WTC11 (cell line): ENCODE data around the gene GRM7. TPM values are rescaled to one million over a fixed set of nuclear protein-coding genes. Genes with fewer than 3 reads are reported as not detected.

Experiments used
- ATAC-seq: fragments of 200-7000 bp; cut with Tn5 transposase; 2 replicates; pipeline ENCODE4 v1.10.0; 2021; ENCODE audit warnings: mild to moderate bottlenecking, moderate library complexity
- CTCF ChIA-PET: fragments of 300-600 bp; sonication (Branson Sonifier 250); formaldehyde crosslinking; loops from one replicate; lab custom pipeline; 2021; ENCODE audit warnings: antibody characterized with exemption; lab: Charles Lee
- POLR2A ChIA-PET: fragments of 350-600 bp; sonication (Branson Sonifier 250); formaldehyde crosslinking; loops from one replicate; lab custom pipeline; 2021; ENCODE audit warnings: antibody characterized with exemption; lab: Charles Lee
- DNase-seq: peaks from one replicate; pipeline ENCODE4 v3.0.0; 2021; ENCODE audit warnings: low spot score
- H3K27ac Mint-ChIP-seq: 2 replicates; pipeline ENCODE4 v1.8.0; 2021; ENCODE audit warnings: mixed read lengths
- H3K27me3 Mint-ChIP-seq: 2 replicates; pipeline ENCODE4 v1.8.0; 2021; ENCODE audit warnings: low read depth, mild to moderate bottlenecking, moderate library complexity, mixed read lengths
- H3K36me3 Mint-ChIP-seq: 2 replicates; pipeline ENCODE4 v1.8.0; 2021; ENCODE audit warnings: mixed read lengths
- H3K4me1 Mint-ChIP-seq: 2 replicates; pipeline ENCODE4 v1.8.0; 2022; ENCODE audit warnings: mixed read lengths
- H3K4me3 Mint-ChIP-seq: 2 replicates; pipeline ENCODE4 v1.8.0; 2021; ENCODE audit warnings: mild to moderate bottlenecking, moderate library complexity, mixed read lengths
- H3K9me3 Mint-ChIP-seq: 2 replicates; pipeline ENCODE4 v1.8.0; 2021; ENCODE audit warnings: mixed read lengths
- AR ChIP-seq: fragments of 250-450 bp; sonication (Bioruptor Pico); IDR thresholded peaks from 2 replicates; pipeline ENCODE4 v1.9.0; 2021; ENCODE audit warnings: mild to moderate bottlenecking
- ARID4B ChIP-seq: sonication (generic); formaldehyde crosslinking; IDR thresholded peaks from 2 replicates; pipeline ENCODE4 v1.8.0; 2023; ENCODE audit warnings: missing genetic modification reagents, mild to moderate bottlenecking, borderline replicate concordance
- CDX4 ChIP-seq: fragments of 250-450 bp; sonication (Bioruptor Pico); IDR thresholded peaks from 2 replicates; pipeline ENCODE4 v1.9.0; 2021; ENCODE audit warnings: moderate library complexity, mild to moderate bottlenecking, inconsistent platforms, borderline replicate concordance
- ETV6 ChIP-seq: sonication (generic); formaldehyde crosslinking; IDR thresholded peaks from 2 replicates; pipeline ENCODE4 v1.8.1; 2022; ENCODE audit warnings: mild to moderate bottlenecking, missing genetic modification reagents
- FOXP4 ChIP-seq: sonication (generic); formaldehyde crosslinking; IDR thresholded peaks from 2 replicates; pipeline ENCODE4 v1.8.0; 2022; ENCODE audit warnings: mild to moderate bottlenecking, missing genetic modification reagents
- HMGXB4 ChIP-seq: sonication (generic); formaldehyde crosslinking; IDR thresholded peaks from 2 replicates; pipeline ENCODE4 v1.8.1; 2023; ENCODE audit warnings: mild to moderate bottlenecking, moderate library complexity, missing genetic modification reagents
- JAZF1 ChIP-seq: fragments of 250-450 bp; sonication (Bioruptor Pico); IDR thresholded peaks from 2 replicates; pipeline ENCODE4 v1.9.0; 2021; ENCODE audit warnings: moderate library complexity, mild to moderate bottlenecking, inconsistent platforms
- MYBL2 ChIP-seq: sonication (generic); formaldehyde crosslinking; IDR thresholded peaks from 2 replicates; pipeline ENCODE4 v1.8.1; 2023; ENCODE audit warnings: mild to moderate bottlenecking, moderate library complexity, missing genetic modification reagents
- PRDM15 ChIP-seq: sonication (generic); formaldehyde crosslinking; IDR thresholded peaks from 2 replicates; pipeline ENCODE4 v1.8.0; 2022; ENCODE audit warnings: missing genetic modification reagents
- TCF7 ChIP-seq: sonication (generic); formaldehyde crosslinking; IDR thresholded peaks from 2 replicates; pipeline ENCODE4 v1.8.0; 2022; ENCODE audit warnings: mild to moderate bottlenecking, low read depth, missing genetic modification reagents, moderate library complexity
- TEAD1 ChIP-seq: sonication (generic); formaldehyde crosslinking; IDR thresholded peaks from 2 replicates; pipeline ENCODE4 v1.8.0; 2022; ENCODE audit warnings: mild to moderate bottlenecking, missing genetic modification reagents
- total RNA-seq: library from RNA; stranded (reverse); gene quantifications from 3 replicates; pipeline ENCODE4 v1.2.3, GENCODE V29; 2021

The GRM7 gene
- total RNA-seq, 1 experiment from 2014 or later: 0.42 TPM

- no peak for TF ChIP-seq AR (CRISPR knock-in tag)
- no peak for TF ChIP-seq PRDM15 (CRISPR knock-in tag)
- no peak for TF ChIP-seq ARID4B
- TF ChIP-seq HMGXB4: no peak
- TF ChIP-seq FOXP4: no peak
- no peak for TF ChIP-seq CDX4 (CRISPR knock-in tag)
Observed at GRCh38 chr3:7739754-7740153, 878.8 kb downstream of the GRM7 start (continued).

- ATAC-seq: no peak
- TF ChIP-seq TEAD1 (CRISPR knock-in tag) (no peak), TCF7 (CRISPR knock-in tag) (no peak), JAZF1 (CRISPR knock-in tag) (no peak), MYBL2 (no peak), CDX4 (CRISPR knock-in tag) (no peak), ETV6 (CRISPR knock-in tag) (no peak), ARID4B (no peak)
- CTCF ChIA-PET: no interaction called here
- POLR2A ChIA-PET: no interaction called here
- Mint-ChIP-seq H3K27ac (no peak overlapping the region), H3K27me3 (no peaks in the 10 kb centered on the region), H3K4me1 (peaks cover 4% of the 10 kb centered on the region; the same call in 1 of the 2 replicates), H3K4me3 (no peak overlapping the region), H3K36me3 (no peaks in the 10 kb centered on the region), H3K9me3 (0 out of 2 replicates have a peak, but pooled peaks cover 3% of the 10 kb centered on the region)
- DNase-seq: no peak
Observed at GRCh38 chr3:7740458-7740857, 879.5 kb downstream of the GRM7 start.
